ENCODE results near the gene IPPK.

IPPK gene

GRCh38 chr9:92717201-92718085 lies 47.5 kb upstream of the IPPK start:
- H2BK5ac ChIP-seq (ENCODE audit: low read length): no peak overlapping the region
- no peak overlapping the region for H2AK5ac ChIP-seq (ENCODE audit: low read depth, low read length)
- no peak overlapping the region for H2BK12ac ChIP-seq (ENCODE audit: low read length)
- no peak overlapping the region for H3K4ac ChIP-seq (ENCODE audit: low read length)
- no peak overlapping the region for H2BK120ac ChIP-seq (ENCODE audit: low read depth, low read length)
- H3K4me1 ChIP-seq (ENCODE audit: control insufficient read depth in 2 of 2, insufficient read depth in 1 of 2, low read depth in 1 of 2, low read length in 2 of 2): no peaks in the 10 kb centered on the region
- H3K14ac ChIP-seq (ENCODE audit: low read length): no peak overlapping the region
- H2BK15ac ChIP-seq (ENCODE audit: low read length): no peak overlapping the region
- H3K79me1 ChIP-seq (ENCODE audit: low read depth, low read length): no peaks in the 10 kb centered on the region
- H3K9me3 ChIP-seq (replicated peaks in 1 of 2; ENCODE audit: control insufficient read depth in 2 of 2, insufficient read depth in 1 of 2, low read depth in 1 of 2, low read length in 2 of 2): no peaks in the 10 kb centered on the region
- no peak overlapping the region for H3K4me2 ChIP-seq (ENCODE audit: insufficient read depth, low read length, poor library complexity, severe bottlenecking)
- no peak overlapping the region for H3K27ac ChIP-seq (replicated peaks; ENCODE audit: low read length)
- H3K4me3 ChIP-seq (ENCODE audit: low read length in 2 of 2): no peak overlapping the region
- no peak overlapping the region for H3K18ac ChIP-seq (ENCODE audit: low read length)
- no peak overlapping the region for H3K23ac ChIP-seq (ENCODE audit: low read depth, low read length, poor library complexity)
- H3K36me3 ChIP-seq (replicated peaks in 1 of 2; ENCODE audit: control insufficient read depth in 2 of 2, insufficient read depth in 2 of 2, low read length in 2 of 2): peaks cover 76 to 99% of the 10 kb centered on the region in 2 donors
- no peak overlapping the region for H4K91ac ChIP-seq (ENCODE audit: low read depth, low read length, poor library complexity)
- H3K27me3 ChIP-seq (ENCODE audit: control insufficient read depth in 3 of 3, insufficient read depth in 3 of 3, low read depth in 1 of 3, low read length in 3 of 3): no peaks in the 10 kb centered on the region
- WGBS, 2 donors (ENCODE audit: extremely low coverage in 2 of 2, insufficient read length in 2 of 2, insufficient replicate concordance in 1 of 2): no CpG with 5 or more reads among the region's 21 CpGs
- H2AFZ ChIP-seq (ENCODE audit: low read length): no peak overlapping the region
- H3K9ac ChIP-seq (ENCODE audit: low read depth, low read length, poor library complexity): peak overlapping the region; percentile 24
- DNase-seq (ENCODE audit: low spot score): no peak
- H4K8ac ChIP-seq (ENCODE audit: low read depth, low read length): peak overlapping the region; percentile 19

- no peak overlapping the region for H3K4ac ChIP-seq (ENCODE audit: low read length)
- no CpG with 5 or more reads among the region's 4 CpGs for WGBS, 2 donors (ENCODE audit: extremely low coverage in 2 of 2, insufficient read length in 2 of 2, insufficient replicate concordance in 1 of 2)
Measured at GRCh38 chr9:92716557-92716956, 46.6 kb upstream of the IPPK start.

GRCh38 chr9:92715488-92716231 lies 45.7 kb upstream of the IPPK start:
- Histone ChIP-seq H2BK5ac (ENCODE audit: low read length) (no peak overlapping the region), H3K36me3 (replicated peaks in 1 of 2; ENCODE audit: control insufficient read depth in 2 of 2, insufficient read depth in 2 of 2, low read length in 2 of 2) (peaks cover 70 to 97% of the 10 kb centered on the region in 2 donors), H2AK5ac (ENCODE audit: low read depth, low read length) (peak overlapping the region; percentile 42), H2BK12ac (ENCODE audit: low read length) (no peak overlapping the region), H4K8ac (ENCODE audit: low read depth, low read length) (no peak overlapping the region), H2BK120ac (ENCODE audit: low read depth, low read length) (no peak overlapping the region), H3K9me3 (replicated peaks in 1 of 2; ENCODE audit: control insufficient read depth in 2 of 2, insufficient read depth in 1 of 2, low read depth in 1 of 2, low read length in 2 of 2) (no peaks in the 10 kb centered on the region), H3K79me1 (ENCODE audit: low read depth, low read length) (no peaks in the 10 kb centered on the region), H3K27me3 (ENCODE audit: control insufficient read depth in 3 of 3, insufficient read depth in 3 of 3, low read depth in 1 of 3, low read length in 3 of 3) (no peaks in the 10 kb centered on the region), H3K4ac (ENCODE audit: low read length) (no peak overlapping the region), H3K23ac (ENCODE audit: low read depth, low read length, poor library complexity) (peak overlapping the region; percentile 27), H2AFZ (ENCODE audit: low read length) (no peak overlapping the region), H3K14ac (ENCODE audit: low read length) (no peak overlapping the region), H3K27ac (replicated peaks; ENCODE audit: low read length) (no peak overlapping the region), H2BK15ac (ENCODE audit: low read length) (no peak overlapping the region), H4K91ac (ENCODE audit: low read depth, low read length, poor library complexity) (peak overlapping the region; percentile 59), H3K4me1 (ENCODE audit: control insufficient read depth in 2 of 2, insufficient read depth in 1 of 2, low read depth in 1 of 2, low read length in 2 of 2) (no peaks in the 10 kb centered on the region), H3K18ac (ENCODE audit: low read length) (no peak overlapping the region), H3K4me3 (ENCODE audit: low read length in 2 of 2) (no peak overlapping the region), H3K4me2 (ENCODE audit: insufficient read depth, low read length, poor library complexity, severe bottlenecking) (no peak overlapping the region), H3K9ac (ENCODE audit: low read depth, low read length, poor library complexity) (peak overlapping the region; percentile 52)
- DNase-seq (ENCODE audit: low spot score): no peak
- WGBS, 2 donors (ENCODE audit: extremely low coverage in 2 of 2, insufficient read length in 2 of 2, insufficient replicate concordance in 1 of 2): no CpG with 5 or more reads among the region's 17 CpGs

More at GRCh38 chr9:92716557-92716956, 46.6 kb upstream of the IPPK start:
- peaks cover 72 to 98% of the 10 kb centered on the region in 2 donors for H3K36me3 ChIP-seq (replicated peaks in 1 of 2; ENCODE audit: control insufficient read depth in 2 of 2, insufficient read depth in 2 of 2, low read length in 2 of 2)
- H3K4me3 ChIP-seq (ENCODE audit: low read length in 2 of 2): no peak overlapping the region
- H2BK120ac ChIP-seq (ENCODE audit: low read depth, low read length): no peak overlapping the region
- H3K27ac ChIP-seq (replicated peaks; ENCODE audit: low read length): no peak overlapping the region
- no peak overlapping the region for H2BK15ac ChIP-seq (ENCODE audit: low read length)
- no peak overlapping the region for H3K14ac ChIP-seq (ENCODE audit: low read length)
- no peak overlapping the region for H3K9ac ChIP-seq (ENCODE audit: low read depth, low read length, poor library complexity)
- H3K4me1 ChIP-seq (ENCODE audit: control insufficient read depth in 2 of 2, insufficient read depth in 1 of 2, low read depth in 1 of 2, low read length in 2 of 2): no peaks in the 10 kb centered on the region
- H3K9me3 ChIP-seq (replicated peaks in 1 of 2; ENCODE audit: control insufficient read depth in 2 of 2, insufficient read depth in 1 of 2, low read depth in 1 of 2, low read length in 2 of 2): no peaks in the 10 kb centered on the region
- no peak overlapping the region for H4K91ac ChIP-seq (ENCODE audit: low read depth, low read length, poor library complexity)
- no peak overlapping the region for H3K18ac ChIP-seq (ENCODE audit: low read length)
- no peak overlapping the region for H4K8ac ChIP-seq (ENCODE audit: low read depth, low read length)
- no peak overlapping the region for H3K4me2 ChIP-seq (ENCODE audit: insufficient read depth, low read length, poor library complexity, severe bottlenecking)
- H3K27me3 ChIP-seq (ENCODE audit: control insufficient read depth in 3 of 3, insufficient read depth in 3 of 3, low read depth in 1 of 3, low read length in 3 of 3): no peaks in the 10 kb centered on the region
- no peak overlapping the region for H2AK5ac ChIP-seq (ENCODE audit: low read depth, low read length)
- no peak overlapping the region for H3K23ac ChIP-seq (ENCODE audit: low read depth, low read length, poor library complexity)
- no peak overlapping the region for H2BK5ac ChIP-seq (ENCODE audit: low read length)
- H2AFZ ChIP-seq (ENCODE audit: low read length): no peak overlapping the region
- DNase-seq (ENCODE audit: low spot score): peak; percentile 48
- no peak overlapping the region for H2BK12ac ChIP-seq (ENCODE audit: low read length)
- no peaks in the 10 kb centered on the region for H3K79me1 ChIP-seq (ENCODE audit: low read depth, low read length)

Measured in neuronal stem cell (in vitro differentiated cells).